Measurements from ENCODE around the gene LCE3E.

DNA sequence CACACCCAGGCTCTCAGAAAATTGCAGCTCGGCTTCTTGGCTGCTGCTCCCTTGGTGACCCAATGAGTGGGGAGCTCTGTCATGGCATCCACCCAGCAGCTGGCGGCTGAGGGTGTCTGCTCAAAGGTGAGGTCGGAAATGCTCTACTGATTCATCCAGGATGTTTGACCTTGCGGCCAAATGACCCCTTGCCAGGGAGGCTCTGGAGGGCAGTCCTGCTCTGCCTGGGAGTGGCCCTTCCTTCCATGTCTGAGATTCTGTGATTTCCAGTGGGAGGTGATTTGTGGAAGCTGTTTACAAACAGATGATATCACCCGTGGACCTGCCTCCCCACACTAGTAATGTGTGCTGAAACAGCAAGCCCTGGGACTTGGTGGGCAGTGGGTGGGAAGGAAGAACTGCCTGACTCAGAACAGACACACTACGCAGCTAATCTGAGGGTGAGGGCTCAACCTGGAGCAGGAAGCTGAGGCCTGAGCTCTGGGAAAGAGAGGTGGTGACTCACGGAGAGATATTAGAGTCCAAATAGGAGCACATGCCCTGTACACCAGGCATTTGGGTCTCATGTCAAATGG lies 49.3 kb downstream of the LCE3E start:
- TF ChIP-seq, protein P1, sequence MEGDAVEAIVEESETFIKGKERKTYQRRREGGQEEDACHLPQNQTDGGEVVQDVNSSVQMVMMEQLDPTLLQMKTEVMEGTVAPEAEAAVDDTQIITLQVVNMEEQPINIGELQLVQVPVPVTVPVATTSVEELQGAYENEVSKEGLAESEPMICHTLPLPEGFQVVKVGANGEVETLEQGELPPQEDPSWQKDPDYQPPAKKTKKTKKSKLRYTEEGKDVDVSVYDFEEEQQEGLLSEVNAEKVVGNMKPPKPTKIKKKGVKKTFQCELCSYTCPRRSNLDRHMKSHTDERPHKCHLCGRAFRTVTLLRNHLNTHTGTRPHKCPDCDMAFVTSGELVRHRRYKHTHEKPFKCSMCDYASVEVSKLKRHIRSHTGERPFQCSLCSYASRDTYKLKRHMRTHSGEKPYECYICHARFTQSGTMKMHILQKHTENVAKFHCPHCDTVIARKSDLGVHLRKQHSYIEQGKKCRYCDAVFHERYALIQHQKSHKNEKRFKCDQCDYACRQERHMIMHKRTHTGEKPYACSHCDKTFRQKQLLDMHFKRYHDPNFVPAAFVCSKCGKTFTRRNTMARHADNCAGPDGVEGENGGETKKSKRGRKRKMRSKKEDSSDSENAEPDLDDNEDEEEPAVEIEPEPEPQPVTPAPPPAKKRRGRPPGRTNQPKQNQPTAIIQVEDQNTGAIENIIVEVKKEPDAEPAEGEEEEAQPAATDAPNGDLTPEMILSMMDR (conservative IDR thresholded peaks at IDR 0.05 in 1 of 2, IDR thresholded peaks at IDR 0.05 in 1 of 2; ENCODE audit: low read depth in 1 of 2, low read length in 2 of 2) = no peak
- no peak for TF ChIP-seq EZH2 (IDR thresholded peaks at IDR 0.05; ENCODE audit: low read length, missing control alignments)
